ENCODE results near the gene ST8SIA5.

Gene ST8SIA5

GRCh38 chr18:46736736-46737135, 20.1 kb downstream of the ST8SIA5 start:
- no peak for DNase-seq

DNA sequence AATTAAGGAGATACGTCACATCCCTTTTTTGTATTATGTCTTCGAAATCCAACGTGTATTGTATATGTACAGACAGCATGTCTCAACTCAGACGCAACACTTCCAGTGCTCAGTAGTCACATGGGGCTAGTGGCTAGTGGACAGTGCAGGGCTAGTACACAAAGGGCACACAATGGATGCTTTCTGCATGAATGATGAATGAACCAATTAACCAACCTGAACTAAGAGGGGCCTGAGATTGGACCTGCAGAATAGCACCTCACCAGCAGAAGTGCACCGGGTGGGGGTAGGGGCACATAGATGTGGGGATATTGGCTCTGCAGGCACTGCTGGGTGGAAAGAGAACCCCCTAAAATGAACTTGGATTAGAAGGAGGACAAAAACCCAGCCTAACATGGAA, 20.7 kb downstream of the ST8SIA5 start:
- no peak for DNase-seq

- DNase-seq, result no peak
Observed at GRCh38 chr18:46734981-46735380, 21.9 kb downstream of the ST8SIA5 start.

- DNase-seq, result no peak
Observed at GRCh38 chr18:46733872-46734271, 23.0 kb downstream of the ST8SIA5 start.

- no peak for DNase-seq
Observed at GRCh38 chr18:46732801-46733200, 24.1 kb downstream of the ST8SIA5 start.

DNA sequence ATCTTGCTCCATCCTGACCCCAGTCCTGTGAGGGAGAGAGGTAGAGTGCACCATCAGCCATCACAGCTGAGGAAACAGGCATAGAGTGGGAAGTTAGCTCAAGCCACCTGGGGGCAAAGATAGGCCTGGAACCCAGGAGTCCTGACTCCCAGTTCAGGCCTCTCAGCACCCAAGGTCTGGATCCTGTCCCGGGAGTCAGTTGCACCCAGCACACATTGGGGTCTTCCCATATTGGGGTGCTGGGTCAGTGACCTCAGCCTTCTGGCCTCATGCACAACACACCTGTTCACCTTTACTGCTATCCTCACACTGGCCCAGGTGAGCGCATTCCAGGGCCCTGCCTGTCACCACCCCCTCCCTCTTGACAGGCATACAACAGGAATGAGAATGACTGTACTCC, 24.7 kb downstream of the ST8SIA5 start:
- DNase-seq, result no peak

DNA sequence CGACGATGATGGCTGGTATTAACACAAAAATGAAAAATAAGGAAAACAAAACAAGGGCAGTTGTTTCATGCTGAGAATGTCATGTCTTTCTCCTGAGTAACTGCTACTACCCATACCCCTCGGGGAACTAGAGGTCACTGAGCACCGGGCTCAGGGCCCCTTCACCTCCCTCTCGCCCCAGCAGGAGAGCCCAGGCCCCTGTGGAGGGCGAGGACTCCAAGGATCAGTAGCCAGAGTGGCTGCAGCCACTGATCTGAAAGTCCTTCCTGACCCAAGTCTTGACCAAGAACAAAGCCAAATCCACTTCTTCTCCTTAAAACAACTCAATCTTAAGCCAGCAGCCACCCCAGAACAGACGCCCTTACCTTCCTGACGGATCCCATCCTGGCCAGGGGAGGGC, 25.5 kb downstream of the ST8SIA5 start:
- DNase-seq, result no peak

DNA sequence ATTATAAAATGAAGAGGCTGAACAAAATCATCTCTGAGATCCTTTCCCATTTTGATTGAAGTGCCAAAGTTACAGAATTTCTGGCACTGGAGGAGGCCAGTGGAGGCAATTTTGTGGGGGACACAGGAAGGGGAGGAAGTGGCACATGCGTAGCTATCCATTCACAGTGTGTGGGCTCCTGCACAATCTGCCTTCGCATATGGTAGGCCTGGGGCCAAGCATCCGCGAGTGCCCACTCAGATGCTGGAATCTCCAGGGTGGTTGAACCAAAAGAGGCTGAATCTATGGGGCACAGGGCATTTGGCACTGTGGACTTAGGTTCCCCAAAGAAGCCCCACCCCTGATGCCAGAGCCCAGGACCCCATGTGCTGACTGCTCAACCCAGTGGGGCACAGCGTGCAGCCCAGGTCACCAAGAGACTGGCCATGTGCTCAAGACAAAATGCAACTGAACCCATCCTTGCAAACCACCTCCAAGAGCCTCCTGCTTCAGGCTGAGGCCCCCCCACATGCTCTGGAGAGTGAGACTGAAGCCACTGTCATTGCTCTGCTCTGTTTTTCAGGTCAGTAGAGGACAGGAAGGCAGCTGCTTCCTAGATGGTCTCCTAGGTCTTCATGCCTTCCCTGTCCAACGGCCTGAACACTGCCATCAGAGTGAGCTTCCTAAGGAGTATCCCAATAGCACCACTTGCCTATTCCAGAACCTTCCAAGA, 28.5 kb downstream of the ST8SIA5 start:
- DNase-seq, result no peak

GRCh38 chr18:46727177-46727576, 29.7 kb downstream of the ST8SIA5 start:
- DNase-seq, result no peak

DNA sequence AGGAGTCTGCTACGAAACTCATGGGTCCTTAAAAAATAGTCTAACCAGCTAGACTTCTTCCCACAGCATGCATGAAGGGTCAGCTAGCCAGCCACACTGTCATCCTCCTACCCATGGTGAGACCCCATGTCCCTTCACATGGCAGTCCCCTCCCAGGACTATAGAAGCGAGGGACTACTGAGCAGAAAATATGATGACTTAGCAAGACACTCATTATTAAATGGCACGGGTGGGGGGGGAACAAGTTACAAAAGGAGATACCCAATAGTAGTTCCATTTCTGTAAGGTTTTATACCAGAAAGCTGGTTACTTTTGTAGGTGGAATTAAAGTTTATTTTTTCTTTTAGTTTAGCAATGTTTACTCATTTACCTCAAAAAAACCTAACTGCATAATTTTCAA, 31.5 kb downstream of the ST8SIA5 start:
- no peak for DNase-seq

GRCh38 chr18:46723856-46724415, 32.9 kb downstream of the ST8SIA5 start:
- DNase-seq, result no peak

DNA sequence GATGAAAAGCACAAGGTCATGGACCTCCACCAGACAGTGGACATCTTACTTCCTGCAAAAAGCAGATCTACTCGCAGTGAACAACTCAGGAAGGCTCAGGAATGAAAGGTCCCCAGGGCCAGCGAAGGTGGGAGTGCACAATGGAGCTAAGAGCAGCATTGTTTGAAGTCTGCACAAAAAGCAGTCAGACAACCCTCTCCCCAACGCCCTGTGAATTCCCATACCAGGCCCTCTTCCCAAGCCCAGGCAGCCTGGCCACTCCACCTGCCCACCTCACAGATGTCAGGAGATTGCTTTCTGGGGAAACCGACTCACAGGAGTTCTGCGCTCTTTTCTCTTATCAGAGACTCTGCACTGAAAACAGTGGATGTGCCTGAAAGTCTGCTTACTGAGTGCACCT, 34.8 kb downstream of the ST8SIA5 start:
- no peak for DNase-seq

- no peak for DNase-seq
Observed at GRCh38 chr18:46721331-46721730, 35.5 kb downstream of the ST8SIA5 start.

- no peak for DNase-seq
Observed at GRCh38 chr18:46720521-46720920, 36.3 kb downstream of the ST8SIA5 start.

DNA sequence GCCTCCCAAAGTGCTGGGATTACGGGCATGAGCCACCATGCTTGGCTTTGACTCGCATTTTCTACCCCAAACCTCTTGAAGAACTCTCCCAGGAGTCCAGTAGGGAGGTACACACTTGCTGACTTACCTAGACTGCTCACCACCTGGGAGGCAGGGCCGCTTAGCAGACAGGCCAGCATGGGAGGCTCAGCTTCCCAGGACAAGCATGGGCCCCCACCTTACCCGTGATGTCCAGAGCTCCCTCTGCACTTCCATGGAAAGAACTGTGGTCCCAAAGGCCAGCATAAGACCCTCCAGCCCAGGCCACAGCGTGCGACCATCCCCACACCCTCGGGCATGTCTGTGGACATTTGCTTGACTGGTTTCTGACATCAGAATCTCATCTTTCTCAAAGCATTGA, 36.8 kb downstream of the ST8SIA5 start:
- DNase-seq, result no peak

DNA sequence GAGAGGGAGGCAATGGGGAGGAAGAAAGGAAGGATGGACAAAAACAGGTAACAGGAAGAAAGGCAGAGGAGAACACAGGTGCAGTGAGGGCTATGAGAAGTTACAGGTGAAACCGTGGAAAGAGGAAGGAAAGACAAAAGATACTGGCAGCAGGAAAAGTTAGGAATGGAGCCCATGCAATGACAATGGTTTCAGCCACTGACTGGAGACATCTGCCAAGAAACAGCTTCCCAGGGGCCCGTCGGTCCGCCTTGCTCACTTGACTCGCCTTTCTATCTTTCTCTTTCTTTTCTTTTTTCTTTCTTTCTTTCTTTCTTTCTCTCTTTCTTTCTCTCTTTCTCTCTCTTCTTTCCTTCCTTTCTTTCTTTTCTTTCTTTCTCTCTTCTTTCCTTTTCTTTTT, 37.5 kb downstream of the ST8SIA5 start:
- no peak for DNase-seq

GRCh38 chr18:46718501-46719341, 38.1 kb downstream of the ST8SIA5 start:
- no peak for DNase-seq

DNA sequence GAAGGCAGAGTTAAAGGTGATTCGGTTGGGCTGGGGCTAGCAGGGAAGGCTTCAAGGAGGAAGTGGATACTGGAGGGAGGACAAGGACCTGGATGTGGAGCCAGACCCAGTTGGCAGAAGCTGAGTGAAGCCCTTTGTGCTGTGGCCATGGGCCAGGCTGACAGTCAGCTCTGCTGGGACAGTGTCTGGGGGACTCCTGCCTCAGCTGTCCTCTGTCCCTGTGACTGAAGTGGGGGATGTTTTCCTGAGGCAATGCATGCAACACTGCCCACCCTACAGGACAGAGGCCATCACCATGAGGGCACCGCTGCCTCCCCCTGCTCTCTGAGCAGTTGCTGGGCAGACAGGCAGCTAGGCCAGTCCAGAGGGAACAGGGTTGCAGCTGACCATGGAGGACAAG, 40.0 kb downstream of the ST8SIA5 start:
- DNase-seq, result no peak

GRCh38 chr18:46716336-46716735, 40.5 kb downstream of the ST8SIA5 start:
- DNase-seq, result no peak

DNA sequence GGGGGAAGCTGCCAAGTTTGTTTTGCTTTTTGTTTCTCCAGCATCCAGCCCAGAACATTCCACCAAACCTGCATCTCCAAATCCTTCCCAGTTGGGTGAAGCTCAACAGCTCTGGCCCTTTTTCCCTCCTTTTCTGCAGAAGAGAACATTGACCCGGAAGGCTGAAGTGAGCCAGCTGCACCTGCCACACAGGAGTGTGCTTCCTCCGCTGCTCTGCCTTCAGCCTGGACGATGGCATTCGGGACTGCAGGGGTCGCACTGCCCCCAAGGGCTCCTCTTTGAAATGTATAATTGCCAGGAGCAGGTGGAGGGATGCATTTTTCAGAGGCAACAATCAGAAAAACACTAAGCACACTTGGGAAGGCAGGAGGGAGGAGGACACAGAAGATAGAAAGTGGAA, 41.8 kb downstream of the ST8SIA5 start:
- no peak for DNase-seq

GRCh38 chr18:46712406-46712805, 44.4 kb downstream of the ST8SIA5 start:
- no peak for DNase-seq

DNA sequence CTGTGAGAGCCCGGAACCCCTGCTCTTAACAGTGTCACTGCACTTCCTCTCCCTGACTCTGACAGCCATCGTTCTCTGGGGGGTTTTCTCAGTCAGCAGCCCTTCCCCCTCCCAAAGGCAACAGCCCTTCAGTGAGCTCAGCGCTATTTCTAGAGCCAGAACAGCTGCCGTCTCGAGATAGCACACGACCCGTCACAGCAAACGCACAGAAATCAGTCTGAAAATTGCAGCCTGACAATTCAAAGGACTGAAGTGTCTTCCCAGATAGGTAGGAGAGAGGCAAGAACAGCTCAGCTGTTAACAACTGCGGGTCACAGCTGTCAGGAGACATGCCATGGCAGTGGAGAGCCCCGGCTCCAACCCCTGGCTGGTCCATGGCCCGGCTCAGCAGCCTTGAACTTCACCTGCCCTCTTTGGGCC, 45.4 kb downstream of the ST8SIA5 start:
- DNase-seq, result no peak

DNA sequence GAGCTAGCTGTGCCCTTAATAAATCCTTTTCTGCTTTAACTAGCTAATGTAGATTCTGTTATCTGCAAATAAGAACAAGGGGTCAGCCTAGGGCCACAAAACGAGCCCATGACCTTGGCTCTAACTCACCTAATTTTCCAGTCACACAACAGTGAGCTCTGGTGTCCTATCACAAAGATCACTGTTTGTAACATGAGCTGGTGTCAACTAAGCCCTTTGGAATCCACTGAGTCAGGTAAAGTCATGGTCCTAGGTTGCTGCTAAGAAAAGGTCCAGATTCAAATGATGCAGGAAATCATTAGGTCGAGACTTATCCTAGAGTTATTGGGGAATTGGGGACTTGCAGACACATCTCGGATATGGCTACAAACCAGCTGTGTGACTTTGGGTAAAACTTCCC, 49.9 kb downstream of the ST8SIA5 start:
- DNase-seq, result no peak

DNA sequence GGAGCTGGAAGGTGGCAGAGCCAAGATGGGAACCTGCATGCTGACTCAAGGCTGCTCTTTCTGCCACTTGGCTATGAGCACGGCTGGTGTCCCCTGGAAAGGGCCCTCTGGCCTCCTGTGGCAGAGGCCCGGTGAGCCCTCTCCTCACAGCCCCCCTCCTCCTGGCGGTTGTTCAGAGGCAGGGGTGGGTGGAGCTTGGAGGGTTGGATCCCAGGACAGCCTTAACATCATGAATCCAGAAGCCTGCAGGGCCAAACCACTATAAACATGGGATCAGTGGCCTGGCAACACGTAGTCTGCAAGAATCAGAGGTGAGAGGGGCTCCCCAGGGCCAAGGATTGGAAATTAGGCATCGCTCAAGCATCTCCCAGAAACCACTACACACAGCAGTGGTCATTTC, 51.3 kb downstream of the ST8SIA5 start:
- DNase-seq, result no peak

Data from T-helper 9 cell (primary cell).